HG03378 (cell line): ENCODE data around the gene CSNK2A1.
"Not testable (repeated sequence)": the region's sequence is repeated elsewhere in the genome, so short reads cannot be mapped to it uniquely, and the experiment has no call there.

Source experiments
- ATAC-seq: cut with Tn5 transposase; IDR thresholded peaks from one replicate; pipeline ENCODE4 v1.9.1; 2021; ENCODE audit warnings: mild to moderate bottlenecking, moderate library complexity; ENCODE audit not compliant: unreplicated experiment

Gene CSNK2A1

DNA sequence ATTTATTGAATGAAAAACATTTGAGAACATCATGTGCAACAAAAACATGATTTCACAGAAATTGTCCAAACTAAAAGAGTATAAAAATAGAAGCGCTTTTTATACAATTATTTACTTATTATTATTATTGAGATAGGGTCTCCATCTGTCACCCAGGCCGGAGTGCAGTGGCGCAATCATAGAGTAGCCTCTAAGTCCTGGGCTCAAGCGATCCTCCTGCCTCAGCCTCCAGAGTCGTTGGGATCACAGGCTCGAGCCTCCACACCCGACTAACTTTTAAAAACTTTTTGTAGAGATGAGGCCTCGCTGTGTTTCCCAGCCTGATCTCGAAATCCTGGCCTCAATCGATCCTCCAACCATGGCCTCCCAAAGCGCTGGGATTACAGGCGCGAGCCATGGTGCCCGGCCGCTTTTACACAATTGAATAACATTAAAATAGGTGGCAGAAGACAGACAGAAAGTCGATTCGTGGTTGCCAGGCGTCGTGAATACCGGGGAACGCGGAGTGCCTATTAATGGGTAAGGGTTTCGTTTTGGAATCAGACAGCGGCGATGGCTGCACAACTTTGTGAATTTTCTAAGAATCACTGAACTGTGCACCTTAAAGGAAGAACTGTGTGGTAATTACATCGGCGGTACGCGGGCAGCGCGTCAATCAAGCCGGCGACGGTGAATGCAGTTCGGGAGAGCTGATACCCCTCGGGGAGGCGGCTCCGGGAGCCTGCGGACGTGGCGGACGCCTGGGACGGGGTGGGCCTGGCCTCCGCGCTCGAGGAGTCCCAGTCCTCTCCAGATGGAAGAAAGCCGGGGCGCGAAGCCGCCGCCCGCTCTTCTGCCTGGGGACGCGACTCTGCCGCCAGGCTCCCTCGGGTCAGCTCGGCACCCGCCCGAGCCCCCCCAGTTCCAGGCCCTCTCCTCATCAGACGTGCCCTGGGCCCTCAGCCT lies 82.1 kb downstream of the CSNK2A1 start:
- peak; percentile 29 for ATAC-seq

DNA sequence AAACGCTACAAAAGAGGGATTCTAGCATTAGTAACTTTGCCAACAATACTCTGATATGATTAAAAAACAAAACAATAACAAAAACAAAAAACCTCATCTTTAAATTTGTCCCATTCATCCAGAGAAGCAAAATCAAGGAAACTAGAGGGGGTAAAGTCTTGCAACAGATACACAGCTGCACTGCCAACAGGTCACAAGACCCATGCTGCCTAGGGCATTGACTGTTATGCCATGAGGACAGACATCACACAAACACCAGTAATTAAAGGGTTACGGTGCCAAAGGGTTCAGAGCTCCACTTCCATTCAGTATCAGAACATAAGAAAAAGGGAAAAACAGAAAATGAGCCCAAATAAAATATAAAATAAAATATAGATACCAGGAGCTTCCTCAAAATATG lies 82.9 kb downstream of the CSNK2A1 start:
- ATAC-seq, result no peak

DNA sequence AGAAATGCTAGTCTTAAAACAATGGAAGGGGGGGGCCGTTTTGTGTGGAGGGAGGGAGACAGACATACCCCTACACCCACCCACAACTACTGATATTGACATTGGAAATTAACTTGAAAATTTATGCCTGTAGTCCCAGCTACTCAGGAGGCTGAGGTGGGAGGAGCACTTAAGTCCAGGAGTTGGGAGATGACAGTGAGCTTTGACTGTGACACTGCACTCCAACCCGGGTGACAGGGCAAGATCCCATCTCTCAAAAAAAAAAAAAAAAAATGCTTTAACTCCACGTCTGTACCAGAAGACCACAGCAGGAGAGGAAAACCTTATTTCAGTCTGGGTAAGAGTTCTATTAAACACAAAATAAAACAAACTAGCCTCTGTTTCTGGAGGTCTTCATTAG lies 83.4 kb downstream of the CSNK2A1 start:
- ATAC-seq, result no peak

DNA sequence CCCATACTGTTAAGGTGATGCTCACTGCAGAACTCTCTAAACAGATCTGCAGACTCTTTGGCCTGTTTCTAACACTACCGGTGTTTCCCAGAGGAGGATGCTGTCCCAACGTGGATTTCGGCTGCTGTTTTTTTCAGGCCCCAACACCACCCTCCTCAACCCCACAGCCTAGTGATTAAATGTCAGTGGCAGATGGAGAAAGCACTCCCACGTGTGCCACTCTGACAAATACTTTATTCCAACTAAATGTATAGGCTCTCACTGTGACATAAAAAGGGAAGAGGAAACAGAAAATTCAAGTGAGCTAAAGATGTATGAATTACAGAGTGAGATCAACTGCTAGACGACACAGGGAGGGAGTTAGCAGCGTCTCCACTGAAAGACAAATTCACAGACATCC lies 84.8 kb downstream of the CSNK2A1 start:
- no peak for ATAC-seq

DNA sequence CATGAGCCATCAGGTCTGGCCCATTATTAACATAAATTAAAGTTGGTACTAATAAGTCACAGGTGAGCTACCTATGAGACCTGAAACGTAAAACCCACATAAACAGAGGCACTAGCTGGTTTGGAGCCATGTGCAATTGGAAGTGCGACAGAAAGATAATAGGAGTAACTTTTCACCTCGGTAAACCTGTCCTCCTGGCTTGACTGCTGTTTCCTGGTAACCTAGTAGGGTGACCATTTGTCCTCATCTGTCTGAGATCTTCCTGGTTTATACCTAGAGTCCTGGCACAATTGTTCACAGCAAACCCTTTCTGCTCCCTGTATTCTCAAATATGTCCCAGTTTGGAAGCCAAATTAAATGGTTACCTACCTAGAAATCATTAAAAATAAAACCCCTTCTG lies 88.6 kb downstream of the CSNK2A1 start:
- ATAC-seq, result no peak

DNA sequence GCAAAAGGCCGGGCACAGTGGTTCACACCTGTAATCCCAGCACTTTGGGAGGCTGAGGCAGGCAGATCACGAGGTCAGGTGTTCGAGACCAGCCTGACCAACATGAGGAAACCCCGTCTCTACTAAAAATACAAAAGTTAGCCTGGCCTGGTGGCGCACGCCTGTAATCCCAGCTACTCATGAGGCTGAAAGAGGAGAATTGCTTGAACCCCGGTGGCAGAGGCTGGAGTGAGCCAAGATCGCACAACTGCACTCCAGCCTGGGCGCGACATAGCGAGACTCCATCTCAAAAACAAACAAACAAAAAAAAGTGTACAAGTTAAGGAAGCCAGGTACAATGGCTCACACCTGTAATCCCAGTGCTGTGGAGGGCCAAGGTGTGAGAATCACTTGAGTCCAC lies 91.6 kb downstream of the CSNK2A1 start:
- ATAC-seq, result not testable (repeated sequence)

DNA sequence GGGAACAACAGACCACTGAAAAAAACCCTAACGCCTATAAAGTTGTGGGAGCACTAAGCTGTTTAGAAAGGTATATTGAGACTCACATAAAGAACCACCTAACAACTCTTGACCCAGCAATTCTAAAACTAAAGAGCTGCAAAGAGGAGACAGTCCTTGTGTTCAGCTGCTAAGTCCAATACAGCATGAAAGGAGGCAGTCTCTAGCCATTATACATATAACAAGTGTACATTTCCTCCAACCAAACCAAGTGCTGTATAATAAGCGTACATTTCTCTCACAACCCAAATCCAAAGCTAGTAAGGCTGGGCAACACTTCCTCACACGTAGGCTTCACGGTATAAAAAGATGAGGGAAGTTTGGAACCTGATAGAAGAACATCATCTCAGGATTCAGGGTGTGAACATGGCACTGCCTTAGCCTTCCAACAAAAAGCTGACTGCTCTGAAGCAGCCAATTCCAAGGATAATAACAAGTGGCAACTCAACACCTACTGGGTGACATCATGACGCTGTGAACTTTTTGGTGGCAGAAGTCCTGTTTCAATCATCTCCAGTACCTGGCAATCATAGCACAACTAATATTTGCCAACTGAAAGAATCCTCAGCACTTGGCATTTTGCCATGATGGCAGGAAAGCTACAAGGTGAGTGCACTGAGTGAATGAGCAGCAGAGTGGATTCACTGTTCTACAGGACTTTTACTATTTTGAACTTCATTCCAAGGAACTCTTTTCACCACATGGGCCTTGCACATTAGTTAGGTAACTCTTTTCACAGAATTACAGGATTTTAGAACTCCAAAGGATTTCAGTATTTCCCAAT lies 97.9 kb downstream of the CSNK2A1 start:
- no peak for ATAC-seq

DNA sequence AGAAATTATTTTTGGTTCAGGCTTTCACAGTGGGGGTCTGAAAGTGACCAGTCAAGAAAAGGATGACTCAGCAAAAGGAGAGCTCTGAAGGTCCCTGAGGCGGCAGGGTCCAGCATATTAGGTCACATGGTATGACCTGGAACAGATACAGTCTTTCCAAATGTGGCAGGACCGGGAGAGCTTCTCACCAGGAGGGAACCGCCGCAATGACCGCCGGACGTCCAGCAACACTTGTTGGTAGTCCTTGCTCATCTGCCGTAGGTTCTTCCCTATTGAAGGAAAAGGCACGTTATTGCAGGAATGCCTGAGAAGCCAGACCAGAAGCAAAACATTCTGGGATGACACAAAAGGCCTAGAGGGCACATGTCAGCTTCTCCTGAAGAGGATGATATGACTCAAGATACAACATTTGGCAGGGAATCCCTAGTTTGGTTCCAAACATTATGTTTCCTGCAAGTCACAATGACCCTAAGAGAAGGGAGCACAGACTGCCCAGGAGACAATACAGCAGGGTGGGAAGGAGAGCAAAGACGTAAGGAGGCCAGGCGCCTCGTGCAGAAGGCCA lies 98.6 kb downstream of the CSNK2A1 start:
- ATAC-seq, result no peak

DNA sequence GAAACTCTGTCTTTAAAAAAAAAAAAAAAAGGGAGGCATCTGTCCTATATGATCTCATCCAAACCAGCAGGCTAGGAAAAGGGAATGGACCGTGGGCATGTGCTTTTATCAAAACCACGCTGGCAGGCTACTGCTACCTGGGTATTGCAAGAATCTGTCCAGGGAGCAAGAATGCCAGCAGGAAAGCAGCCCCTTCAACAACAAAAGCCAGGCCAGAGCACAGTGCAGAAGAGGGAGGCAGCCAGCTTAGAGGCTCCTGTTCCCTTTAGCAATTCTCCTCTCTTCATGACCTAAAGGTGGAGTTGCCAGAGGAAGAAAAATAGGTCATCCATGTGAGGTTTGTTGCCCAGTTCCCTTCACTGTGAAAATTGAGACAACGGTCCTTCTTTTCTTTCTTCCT lies 99.5 kb downstream of the CSNK2A1 start:
- no peak for ATAC-seq

DNA sequence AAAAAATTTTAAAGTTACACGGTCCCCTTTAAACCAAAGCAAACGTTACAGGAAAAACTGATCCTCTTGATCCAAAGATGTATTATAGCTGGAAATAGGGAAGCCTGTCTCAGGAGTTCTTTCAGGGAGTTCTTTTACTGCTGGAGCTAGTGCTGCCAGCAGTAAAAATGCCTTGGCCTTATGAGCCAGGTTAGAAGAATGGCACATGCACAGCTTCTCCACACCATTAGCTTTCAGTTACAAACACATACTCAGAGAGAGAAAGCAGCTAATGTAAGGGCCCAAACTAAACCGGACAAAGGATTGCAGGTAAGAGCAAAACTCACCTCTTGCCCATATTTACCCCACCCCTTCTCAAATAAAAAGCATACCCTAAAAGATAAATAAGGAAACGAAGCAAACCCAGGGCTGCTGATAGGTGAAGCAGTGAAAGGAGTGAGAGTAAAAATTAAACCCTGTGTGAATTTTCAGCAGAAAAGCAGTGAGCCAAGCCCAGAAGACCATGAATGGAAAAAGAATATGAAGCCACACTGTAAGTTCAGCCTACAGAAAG lies 100.3 kb downstream of the CSNK2A1 start:
- no peak for ATAC-seq

DNA sequence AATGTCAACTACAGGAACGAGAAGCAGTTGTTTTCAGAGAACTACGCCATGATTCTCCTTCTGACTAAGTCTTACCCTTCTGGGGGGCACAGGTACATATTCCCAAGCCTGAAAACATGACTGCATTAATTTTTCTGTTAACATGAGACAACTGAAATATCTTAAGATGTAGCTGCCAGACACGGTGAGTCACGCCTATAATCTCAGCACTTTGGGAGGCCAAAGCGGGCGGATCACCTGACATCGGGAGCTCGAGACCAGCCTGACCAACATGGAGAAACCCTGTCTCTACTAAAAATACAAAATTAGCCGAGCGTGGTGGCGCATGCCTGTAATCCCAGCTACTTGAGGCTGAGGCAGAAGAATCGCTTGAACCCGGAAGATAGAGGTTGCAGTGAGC lies 103.0 kb downstream of the CSNK2A1 start:
- no peak for ATAC-seq

DNA sequence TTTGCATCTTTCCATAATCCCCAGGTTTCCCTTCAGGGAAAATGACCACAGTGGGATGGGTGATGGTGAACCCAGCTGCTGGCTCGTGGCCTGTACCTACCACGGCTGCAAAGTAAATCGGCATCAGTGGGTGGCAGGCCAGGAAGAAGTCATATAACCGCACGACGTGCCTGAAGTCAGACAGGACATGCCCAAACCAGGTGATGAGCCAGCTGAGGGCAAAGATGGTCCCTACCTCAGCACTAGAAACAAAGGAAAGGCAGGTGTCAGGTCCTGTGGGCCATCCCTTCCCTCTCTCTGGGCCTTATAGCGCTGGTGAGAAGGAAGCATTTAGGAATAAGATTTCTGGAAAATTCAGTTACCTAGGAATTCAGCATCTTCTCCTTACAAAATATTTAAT lies 103.4 kb downstream of the CSNK2A1 start:
- no peak for ATAC-seq

DNA sequence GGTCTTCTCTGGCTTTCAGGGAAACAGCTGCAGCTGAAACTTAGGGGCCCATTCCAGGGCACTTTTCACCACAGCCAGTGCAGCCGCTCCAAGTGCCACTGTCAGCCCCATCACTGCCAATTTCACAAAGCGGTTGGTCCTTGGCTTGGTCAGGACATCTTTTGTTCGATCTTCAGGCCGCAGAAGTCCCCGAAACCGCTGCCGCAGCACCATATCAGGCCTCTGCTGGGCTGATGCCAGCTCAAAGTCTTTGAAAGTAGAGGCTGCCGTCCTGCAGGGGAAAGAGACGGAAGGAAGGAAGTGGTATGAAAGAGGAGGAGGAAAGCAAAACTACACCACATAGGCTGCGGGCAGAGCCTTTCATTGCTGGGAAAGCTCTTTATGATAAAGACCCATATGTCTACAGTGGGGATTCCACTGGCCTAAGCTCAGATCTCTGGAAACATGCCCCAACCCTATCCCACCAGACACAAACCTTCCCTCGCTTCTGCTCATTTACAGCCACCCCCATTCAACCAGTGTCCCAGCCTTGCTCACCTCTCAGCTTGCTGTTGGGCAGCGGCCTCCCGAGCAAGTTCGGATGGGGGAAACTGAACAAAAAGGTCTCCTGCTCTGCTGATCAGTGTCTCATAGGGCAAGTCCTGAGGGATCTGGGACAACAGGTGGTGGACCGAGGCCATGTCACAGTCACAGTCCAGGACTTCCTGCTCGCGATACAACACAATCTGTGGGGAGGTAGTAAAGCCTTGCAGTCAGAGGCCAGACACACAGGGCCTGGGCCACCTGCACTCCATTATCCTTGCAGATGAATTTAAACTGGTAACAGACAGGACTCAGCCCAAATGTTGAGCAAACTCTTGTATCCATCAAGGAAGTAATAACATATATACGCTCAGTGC lies 104.8 kb downstream of the CSNK2A1 start:
- no peak for ATAC-seq

DNA sequence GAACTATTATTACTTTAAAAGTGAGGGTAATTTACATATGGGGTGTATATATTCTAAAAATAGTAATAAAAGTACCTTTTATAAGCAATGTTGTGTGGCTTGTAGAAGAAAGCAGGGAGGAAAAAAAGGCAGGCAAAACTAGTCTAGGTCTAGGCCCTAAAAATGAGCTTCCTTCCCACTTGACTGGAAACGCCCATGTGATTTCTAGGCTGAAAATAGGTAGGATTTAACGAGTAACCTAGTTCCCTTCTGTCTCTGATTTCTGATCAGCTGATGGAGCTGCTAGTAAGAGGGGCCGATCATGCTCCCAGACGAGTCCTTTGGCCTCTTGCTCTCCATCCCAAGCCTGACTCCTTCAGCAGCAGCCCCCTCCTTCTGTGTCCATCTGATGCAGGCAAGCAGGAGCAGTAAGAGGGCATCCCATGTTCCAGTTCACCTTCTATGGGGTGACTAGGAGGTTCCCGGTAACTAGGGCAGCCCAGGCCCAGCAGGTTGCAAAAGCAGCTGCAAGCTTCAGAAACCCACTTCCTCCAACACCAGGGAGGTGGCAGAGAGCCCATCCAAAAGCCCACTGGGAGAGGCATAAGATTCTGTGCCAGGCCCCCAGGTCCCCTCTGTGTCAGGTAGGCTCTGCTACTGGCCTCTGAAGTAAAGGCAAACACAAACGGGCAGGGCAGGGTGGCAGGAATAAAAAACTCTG lies 105.7 kb downstream of the CSNK2A1 start:
- no peak for ATAC-seq

DNA sequence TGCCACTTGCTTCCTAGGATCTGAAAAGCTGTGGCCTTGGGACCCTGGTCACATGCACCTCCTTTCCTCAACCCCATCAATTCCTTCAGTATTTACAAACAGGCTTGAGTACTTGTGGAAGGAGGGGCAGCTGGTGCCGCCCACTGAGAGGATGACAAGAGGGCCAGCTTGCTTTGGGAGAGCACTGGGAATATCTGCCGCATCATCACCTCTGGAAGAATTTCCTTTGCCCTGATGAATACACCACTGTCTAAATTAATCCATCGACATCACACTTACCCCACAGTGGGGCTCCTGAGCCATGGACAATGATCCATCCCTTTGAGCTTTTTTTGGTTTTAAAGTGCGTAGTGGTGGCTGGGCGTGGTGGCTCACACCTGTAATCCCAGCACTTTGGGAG lies 107.1 kb downstream of the CSNK2A1 start:
- no peak for ATAC-seq

DNA sequence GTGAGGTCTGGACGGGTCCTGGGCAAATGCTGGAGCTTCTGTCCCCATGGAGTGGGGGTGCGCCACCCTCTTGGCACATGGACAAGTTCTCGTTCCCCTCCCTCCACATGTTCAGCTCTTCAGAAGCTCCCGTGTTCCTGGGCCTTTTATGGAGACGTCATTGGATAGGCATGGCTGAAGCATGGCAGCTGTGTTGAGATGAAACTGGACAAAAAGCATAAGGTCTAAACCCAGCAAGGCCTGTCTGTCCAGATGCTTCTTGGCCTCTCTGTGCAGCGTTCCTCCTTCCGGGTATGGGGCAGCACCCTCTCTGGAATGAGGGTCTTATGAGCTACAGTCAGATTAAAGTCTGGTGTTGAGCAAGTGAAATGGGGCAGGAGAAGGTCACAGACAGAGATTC lies 108.0 kb downstream of the CSNK2A1 start:
- no peak for ATAC-seq

DNA sequence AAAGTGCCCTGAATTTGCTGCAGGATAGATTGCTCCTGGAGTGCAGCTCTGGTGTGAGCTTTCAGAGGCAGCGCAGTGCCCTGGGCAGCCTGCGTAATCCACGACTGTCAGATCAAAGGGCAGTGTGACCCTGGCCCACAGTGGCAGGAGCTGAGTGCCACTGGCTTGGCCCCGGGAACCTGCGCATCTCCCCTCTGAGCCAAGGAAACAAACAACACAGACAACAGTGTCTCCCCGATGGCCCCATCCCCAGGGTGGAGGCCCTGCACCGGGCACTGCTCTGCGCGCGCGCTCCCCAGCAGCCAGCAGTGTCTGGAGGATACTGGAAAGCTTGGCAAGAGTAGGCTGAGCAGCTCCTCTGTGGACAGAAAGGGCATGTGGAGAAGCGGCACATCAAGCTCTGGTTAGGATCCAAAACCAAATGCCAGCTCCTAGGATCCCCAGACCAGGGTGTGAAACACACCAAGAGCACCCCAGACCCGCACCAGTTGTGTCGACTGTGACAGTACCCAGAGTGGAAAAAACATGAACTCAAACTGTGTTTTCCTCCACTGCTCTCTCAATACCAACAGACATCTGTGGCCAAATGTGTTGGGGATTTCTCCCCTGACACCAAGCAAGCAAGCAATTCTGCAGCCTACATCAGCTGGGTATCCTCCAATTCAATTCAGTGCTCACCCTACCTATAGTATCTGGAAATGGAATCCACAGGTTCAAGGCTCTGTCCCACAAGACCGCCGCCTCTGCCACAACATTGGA lies 108.8 kb downstream of the CSNK2A1 start:
- ATAC-seq, result no peak

DNA sequence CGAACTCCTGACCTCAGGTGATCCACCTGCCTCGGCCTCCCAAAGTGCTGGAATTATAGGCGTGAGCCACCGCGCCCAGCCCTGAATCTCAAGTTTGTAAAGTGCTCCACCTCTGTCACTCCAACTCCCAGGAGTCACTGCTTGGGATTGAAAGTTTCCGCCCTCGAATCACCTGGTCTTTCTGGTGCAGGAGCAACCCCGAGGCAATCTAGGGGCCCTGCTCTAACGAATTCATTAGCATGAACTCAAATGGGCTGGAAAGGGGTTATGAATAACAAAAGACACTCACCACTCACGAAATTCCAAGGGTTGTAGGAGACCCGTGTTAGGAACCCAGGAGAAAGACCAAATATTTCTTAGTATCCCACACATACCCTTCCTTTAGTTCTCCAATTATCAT lies 109.4 kb downstream of the CSNK2A1 start:
- ATAC-seq, result no peak
